ENCODE results near the gene SMIM9.

DNA sequence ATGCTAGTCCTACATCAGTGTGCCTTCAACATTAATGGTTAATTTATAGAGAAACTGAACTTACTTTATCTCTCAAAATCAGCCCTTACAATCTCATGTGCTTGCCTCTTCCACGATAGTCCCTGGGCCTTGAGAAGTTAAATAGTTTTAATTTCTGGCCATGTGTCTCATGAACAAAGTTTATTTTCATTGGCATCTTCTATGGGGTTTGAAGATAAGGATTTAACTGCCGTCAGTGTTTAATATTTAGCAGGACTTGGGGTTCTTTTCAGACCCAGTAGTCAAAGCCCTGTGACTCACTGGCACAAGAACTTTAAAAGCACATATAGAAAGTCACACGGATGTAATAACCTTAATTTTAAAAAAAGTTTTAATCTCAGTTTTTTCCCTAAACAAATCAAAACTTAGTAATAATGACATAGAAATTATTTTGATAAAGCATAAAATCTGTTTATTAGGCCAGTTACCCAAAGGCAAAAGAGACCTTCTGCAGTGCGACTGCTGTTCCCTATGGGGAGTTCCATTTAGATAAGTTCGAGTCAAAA, 19.1 kb downstream of the SMIM9 start:
- TF ChIP-seq EZH2 (optimal IDR thresholded peaks at IDR 0.05; ENCODE audit: low read depth, low read length) (no peak), EZH2phosphoT487 (IDR thresholded peaks at IDR 0.05; ENCODE audit: low read length) (no peak)
- TF ChIP-seq, protein P1, sequence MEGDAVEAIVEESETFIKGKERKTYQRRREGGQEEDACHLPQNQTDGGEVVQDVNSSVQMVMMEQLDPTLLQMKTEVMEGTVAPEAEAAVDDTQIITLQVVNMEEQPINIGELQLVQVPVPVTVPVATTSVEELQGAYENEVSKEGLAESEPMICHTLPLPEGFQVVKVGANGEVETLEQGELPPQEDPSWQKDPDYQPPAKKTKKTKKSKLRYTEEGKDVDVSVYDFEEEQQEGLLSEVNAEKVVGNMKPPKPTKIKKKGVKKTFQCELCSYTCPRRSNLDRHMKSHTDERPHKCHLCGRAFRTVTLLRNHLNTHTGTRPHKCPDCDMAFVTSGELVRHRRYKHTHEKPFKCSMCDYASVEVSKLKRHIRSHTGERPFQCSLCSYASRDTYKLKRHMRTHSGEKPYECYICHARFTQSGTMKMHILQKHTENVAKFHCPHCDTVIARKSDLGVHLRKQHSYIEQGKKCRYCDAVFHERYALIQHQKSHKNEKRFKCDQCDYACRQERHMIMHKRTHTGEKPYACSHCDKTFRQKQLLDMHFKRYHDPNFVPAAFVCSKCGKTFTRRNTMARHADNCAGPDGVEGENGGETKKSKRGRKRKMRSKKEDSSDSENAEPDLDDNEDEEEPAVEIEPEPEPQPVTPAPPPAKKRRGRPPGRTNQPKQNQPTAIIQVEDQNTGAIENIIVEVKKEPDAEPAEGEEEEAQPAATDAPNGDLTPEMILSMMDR (IDR thresholded peaks at IDR 0.05; ENCODE audit: low read length): no peak

Data from MM.1S (cell line).